Lower leg skin (tissue), 3 donors: Measurements from ENCODE around the gene PSMD6.

Experiments used
- POLR2A ChIP-seq, 2 donors: fragments of 450-650 bp; IDR thresholded peaks; one replicate each; pipeline ENCODE4 v1.6.1; 2016 to 2017; ENCODE audit warnings: antibody characterized with exemption in 2 of 2, mild to moderate bottlenecking in 1 of 2, moderate library complexity in 1 of 2
- TF ChIP-seq, protein P1 (sequence below), 3 donors: fragments of 450-650 bp; IDR thresholded peaks; one replicate each; pipeline ENCODE4 v1.5.1; 2016; ENCODE audit warnings: antibody characterized with exemption in 3 of 3, mild to moderate bottlenecking in 3 of 3, moderate library complexity in 2 of 3

DNA sequence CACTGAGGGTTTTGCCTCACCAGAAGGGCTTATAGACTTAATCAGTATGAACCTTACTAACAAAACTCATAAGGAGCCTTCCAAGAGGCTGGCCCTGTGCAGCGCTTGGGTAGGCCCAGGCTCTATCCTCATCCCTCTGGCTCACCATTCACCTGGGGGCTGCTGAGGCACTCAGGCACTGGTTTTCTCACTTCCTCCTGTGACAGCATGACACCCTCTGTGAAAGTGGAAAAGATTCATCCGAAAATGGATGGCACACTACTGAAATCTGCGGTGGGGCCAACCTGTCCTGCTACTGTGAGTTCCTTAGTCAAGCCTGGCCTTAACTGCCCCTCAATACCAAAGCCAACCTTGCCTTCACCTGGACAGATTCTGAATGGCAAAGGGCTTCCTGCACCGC, 41.3 kb downstream of the PSMD6 start:
- TF ChIP-seq, protein P1, sequence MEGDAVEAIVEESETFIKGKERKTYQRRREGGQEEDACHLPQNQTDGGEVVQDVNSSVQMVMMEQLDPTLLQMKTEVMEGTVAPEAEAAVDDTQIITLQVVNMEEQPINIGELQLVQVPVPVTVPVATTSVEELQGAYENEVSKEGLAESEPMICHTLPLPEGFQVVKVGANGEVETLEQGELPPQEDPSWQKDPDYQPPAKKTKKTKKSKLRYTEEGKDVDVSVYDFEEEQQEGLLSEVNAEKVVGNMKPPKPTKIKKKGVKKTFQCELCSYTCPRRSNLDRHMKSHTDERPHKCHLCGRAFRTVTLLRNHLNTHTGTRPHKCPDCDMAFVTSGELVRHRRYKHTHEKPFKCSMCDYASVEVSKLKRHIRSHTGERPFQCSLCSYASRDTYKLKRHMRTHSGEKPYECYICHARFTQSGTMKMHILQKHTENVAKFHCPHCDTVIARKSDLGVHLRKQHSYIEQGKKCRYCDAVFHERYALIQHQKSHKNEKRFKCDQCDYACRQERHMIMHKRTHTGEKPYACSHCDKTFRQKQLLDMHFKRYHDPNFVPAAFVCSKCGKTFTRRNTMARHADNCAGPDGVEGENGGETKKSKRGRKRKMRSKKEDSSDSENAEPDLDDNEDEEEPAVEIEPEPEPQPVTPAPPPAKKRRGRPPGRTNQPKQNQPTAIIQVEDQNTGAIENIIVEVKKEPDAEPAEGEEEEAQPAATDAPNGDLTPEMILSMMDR (IDR thresholded peaks at IDR 0.05) = no peak
- no peak for TF ChIP-seq POLR2A (IDR thresholded peaks at IDR 0.05)
